Neuron (in vitro differentiated cells): ENCODE data around the gene KIF27.
"Not testable (repeated sequence)": the region's sequence is repeated elsewhere in the genome, so short reads cannot be mapped to it uniquely, and the experiment has no call there.

Experiments used
- H2AFZ ChIP-seq: one replicate; pipeline ENCODE4 v1.6.1; 2013; ENCODE audit warnings: low read depth, mild to moderate bottlenecking, inconsistent platforms, low read length, moderate library complexity
- H3K27me3 ChIP-seq: one replicate; pipeline ENCODE4 v1.6.1; 2013; ENCODE audit warnings: low read length; ENCODE audit not compliant: insufficient read depth
- H3K36me3 ChIP-seq: one replicate; pipeline ENCODE4 v1.6.1; 2013; ENCODE audit warnings: low read length; ENCODE audit not compliant: insufficient read depth
- H3K4me1 ChIP-seq: one replicate; pipeline ENCODE4 v1.6.1; 2013; ENCODE audit warnings: low read length; ENCODE audit not compliant: insufficient read depth
- H3K4me3 ChIP-seq: 2 replicates; pipeline ENCODE4 v1.5.1; 2013; ENCODE audit warnings: mild to moderate bottlenecking, low read length, moderate library complexity
- H3K9me3 ChIP-seq: one replicate; pipeline ENCODE4 v1.6.1; 2013; ENCODE audit warnings: low read length

KIF27 gene

DNA sequence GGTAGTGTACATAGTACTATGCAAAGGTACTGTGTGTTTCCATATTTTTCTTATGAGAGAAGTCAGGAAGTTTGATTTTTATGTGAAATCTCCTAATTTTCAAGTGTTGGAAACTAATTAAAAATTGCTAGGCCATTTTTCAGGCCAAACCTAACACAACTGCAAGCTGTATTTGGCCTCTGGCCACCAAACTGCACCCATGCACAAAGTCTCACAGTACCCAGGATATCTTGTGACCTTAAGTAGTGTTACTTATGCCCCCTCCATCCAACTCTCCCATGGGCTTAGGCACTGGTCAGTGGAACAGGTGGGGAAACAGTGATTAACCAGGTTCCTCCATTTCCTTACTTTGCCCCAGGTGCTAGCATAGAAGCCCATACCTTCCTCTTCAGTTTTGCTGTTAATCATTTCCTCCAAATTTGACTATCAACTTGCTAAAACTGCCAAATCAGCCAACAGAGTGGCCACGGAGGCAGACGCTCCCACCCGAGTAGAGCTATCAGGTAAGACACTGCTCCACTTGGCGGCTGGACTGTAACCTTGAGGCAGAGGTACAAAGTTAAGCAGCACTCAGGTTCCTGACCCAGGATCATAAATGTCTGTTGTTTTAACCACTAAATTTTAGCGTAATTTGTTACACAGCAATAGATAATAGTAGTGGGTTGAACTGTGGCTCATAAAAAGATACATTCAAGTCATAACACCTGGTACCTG, 19.5 kb upstream of the KIF27 start:
- Histone ChIP-seq H3K4me1 (no peaks in the 10 kb centered on the region), H3K36me3 (peaks cover 2% of the 10 kb centered on the region), H3K27me3 (no peaks in the 10 kb centered on the region), H3K9me3 (no peaks in the 10 kb centered on the region), H3K4me3 (no peak overlapping the region), H2AFZ (no peak overlapping the region)

DNA sequence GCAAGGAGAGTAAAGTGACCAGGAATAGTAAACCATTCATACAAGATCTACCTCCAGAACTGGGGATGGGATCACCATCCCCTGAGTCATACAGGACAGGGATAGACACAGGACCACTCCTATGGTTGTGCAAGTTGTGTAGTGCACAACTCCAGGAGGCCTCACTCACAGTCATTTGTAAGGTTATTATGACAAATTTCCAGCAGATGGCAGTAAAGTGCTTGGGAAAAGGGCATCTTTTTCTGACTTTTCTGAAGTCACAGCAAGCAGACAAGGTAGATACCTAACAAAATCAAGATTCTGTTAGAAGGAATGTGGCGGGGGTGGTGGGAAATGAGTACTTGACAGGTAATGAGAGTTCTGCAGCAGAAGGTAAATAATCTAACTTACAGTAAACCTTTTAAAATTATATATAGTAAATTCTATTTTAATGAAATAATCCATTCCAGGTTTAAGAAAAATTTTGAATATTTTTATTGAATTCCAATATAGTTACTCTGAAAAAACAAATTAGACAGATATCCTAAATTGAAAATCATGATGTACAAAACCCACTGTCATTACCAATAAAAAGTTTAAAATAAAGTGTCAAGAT, 16.7 kb upstream of the KIF27 start:
- no peak overlapping the region for H2AFZ ChIP-seq
- no peaks in the 10 kb centered on the region for H3K4me1 ChIP-seq
- H3K9me3 ChIP-seq: no peaks in the 10 kb centered on the region
- H3K27me3 ChIP-seq: no peaks in the 10 kb centered on the region
- H3K4me3 ChIP-seq: no peak overlapping the region
- H3K36me3 ChIP-seq: no peaks in the 10 kb centered on the region

DNA sequence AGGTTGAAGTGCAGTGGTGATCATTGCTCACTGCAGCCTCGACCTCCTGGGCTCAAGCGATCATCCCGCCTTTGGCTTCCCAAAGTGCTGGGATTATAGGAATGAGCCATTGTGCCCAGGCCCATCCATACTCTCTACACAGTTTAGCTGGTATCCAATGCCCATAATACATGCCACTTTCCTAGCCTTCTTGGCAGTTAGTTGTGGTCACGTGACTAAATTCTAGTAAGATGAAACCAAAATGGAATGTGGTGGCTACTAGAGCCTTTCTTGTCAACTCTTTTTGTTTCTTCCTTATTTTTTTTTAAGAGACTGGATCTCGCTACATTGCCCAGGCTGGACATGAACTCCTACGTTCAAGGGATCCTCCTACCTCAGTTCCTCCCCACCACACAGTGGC, 15.3 kb upstream of the KIF27 start:
- no peaks in the 10 kb centered on the region for H3K27me3 ChIP-seq
- no peak overlapping the region for H3K4me3 ChIP-seq
- no peaks in the 10 kb centered on the region for H3K9me3 ChIP-seq
- no peak overlapping the region for H2AFZ ChIP-seq
- H3K4me1 ChIP-seq: no peaks in the 10 kb centered on the region
- H3K36me3 ChIP-seq: no peaks in the 10 kb centered on the region

DNA sequence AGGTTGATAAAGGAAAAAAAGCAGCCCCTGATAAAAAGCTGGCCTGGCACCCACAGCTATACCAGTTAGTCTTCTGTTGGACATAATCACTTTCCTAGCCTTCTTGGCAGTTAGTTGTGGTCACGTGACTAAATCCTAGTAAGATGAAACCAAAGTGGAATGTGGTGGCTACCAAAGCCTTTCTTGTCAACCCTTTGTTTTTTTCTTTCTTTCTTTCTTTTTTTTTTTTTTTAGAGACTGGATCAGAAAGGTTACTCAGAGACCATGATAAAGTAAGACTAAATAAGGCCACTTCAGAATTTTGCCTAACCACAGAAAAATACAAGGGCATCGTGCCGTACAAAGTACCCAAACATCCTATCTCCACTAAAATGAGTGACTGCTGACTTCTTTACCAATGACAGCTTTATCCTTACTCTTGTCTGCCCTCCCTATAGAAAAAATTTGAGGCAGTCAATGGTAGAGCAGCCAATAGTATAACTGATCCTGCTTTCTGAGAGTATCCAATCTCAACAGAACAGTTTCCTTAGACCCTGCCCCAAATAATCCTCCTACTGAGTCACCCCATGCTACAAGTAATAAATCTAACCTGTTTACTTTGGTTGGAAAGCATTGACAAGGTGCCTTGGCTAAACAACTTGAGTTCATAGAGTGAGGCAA, 14.2 kb upstream of the KIF27 start:
- H3K9me3 ChIP-seq: no peaks in the 10 kb centered on the region
- H3K36me3 ChIP-seq: no peaks in the 10 kb centered on the region
- H3K4me1 ChIP-seq: no peaks in the 10 kb centered on the region
- H3K4me3 ChIP-seq: no peak overlapping the region
- no peaks in the 10 kb centered on the region for H3K27me3 ChIP-seq
- no peak overlapping the region for H2AFZ ChIP-seq

DNA sequence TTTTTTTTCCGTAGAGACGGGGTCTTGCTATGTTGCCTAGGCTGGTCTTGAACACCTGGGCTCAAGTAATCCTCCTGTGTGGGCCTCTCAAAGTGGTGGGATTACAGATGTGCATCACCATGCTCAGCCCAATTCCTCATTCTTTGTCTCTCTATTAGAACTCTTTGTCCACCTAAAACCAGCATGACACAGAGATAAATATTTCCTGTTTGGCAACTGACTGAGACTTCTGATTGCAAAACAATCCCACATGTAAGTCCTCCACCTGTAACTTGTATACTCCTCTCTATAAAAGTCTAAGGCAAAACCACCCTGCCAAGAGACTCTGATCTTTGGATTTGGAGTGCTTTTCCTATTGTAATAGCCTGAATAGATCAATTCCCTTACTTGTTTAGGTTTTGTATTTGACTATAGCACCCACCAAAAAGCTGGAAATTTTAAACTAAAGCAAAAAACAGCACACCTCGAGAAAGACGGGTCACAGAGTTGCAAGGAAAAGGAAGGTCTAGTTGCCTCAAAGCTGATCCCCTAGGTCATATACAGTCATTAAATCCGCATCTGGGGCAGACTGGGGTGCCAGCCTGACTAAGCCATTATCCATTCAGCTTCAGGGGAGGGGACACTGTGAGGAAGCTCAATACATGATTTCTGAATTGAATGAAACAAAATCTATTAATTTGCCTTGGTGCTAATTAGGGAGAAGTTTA, 13.5 kb upstream of the KIF27 start:
- Histone ChIP-seq H3K9me3 (no peaks in the 10 kb centered on the region), H3K4me3 (no peak overlapping the region), H3K4me1 (no peaks in the 10 kb centered on the region), H3K36me3 (no peaks in the 10 kb centered on the region), H2AFZ (no peak overlapping the region), H3K27me3 (no peaks in the 10 kb centered on the region)

DNA sequence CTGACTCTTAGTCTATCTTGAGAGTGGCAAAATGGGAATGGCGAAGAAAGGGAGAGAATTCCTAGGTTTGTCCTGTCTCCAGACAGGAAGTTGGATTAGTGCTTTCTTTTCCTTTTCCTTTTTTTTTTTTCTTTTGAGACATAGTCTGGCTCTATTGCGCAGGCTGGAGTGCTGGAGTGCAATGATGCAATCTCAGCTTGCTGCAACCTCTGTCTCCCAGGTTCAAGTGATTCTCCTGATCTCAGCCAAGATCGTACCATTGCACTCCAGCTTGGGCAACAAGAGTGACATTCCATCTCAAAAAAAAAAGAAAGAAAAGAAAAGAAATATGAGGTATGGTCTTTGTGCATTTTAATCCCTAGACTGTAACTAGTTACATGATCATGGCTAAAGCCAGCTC, 12.6 kb upstream of the KIF27 start:
- Histone ChIP-seq H3K4me3 (no peak overlapping the region), H3K4me1 (no peaks in the 10 kb centered on the region), H3K36me3 (no peaks in the 10 kb centered on the region), H2AFZ (no peak overlapping the region), H3K27me3 (no peaks in the 10 kb centered on the region), H3K9me3 (no peaks in the 10 kb centered on the region)

DNA sequence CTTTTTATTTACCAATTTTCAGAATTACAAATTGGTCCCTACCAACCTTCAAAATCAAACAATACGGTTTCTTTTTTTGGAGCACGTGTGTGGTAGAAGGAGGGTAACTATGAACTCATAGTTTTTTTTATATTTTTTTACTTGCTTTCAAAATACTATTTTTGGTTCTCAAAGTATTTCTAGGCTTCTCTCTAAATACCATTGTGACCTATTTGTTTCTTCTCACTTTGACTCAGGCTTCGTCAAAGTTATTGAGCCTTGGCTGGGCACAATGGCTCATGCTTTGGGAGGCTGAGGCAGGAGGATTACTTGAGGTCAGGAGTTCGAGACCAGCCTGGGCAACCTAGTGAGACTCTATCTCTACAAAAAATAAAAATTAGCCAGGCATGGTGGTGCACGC, 11.6 kb upstream of the KIF27 start:
- no peaks in the 10 kb centered on the region for H3K27me3 ChIP-seq
- H3K4me1 ChIP-seq: no peaks in the 10 kb centered on the region
- H3K9me3 ChIP-seq: no peaks in the 10 kb centered on the region
- H3K36me3 ChIP-seq: no peaks in the 10 kb centered on the region
- H2AFZ ChIP-seq: no peak overlapping the region
- H3K4me3 ChIP-seq: no peak overlapping the region

DNA sequence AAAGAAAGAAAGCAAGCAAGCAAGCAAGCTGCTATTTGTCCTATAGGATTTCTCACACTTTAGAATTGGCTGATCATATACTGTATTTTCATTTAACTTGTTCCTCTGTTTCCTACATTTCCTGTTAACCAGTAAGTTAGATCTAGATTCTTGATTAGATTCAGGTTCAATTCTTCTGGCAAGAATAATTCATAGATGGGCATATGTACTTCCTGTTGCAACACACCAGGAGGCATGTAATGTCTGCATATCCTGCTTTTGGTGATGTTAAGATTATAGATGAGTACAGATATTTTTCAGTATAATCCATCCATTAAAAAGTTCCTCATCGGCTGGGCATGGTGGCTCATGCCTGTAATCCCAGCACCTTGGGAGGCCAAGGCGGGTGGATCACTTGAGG, 10.8 kb upstream of the KIF27 start:
- Histone ChIP-seq H2AFZ (no peak overlapping the region), H3K4me1 (no peaks in the 10 kb centered on the region), H3K9me3 (no peaks in the 10 kb centered on the region), H3K4me3 (no peak overlapping the region), H3K27me3 (no peaks in the 10 kb centered on the region), H3K36me3 (no peaks in the 10 kb centered on the region)

DNA sequence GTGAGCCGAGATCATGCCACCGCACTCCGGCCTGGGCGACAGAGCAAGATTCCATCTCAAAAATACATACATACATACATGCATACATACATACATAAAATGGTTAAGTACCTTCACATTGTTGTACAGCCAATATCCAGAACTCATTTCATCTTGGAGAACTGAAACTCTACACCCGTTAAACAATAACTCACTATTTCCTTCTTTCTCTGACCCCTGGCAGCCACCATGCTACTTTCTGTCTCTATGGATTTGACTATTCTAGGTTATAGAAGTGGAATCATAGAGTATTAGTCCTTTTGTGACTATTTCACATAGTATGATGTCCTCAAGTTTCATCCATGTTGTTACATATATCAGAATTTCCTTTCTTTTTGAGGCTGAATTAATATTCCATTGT, 9.6 kb upstream of the KIF27 start:
- Histone ChIP-seq H3K9me3 (no peaks in the 10 kb centered on the region), H3K36me3 (no peaks in the 10 kb centered on the region), H3K4me3 (no peak overlapping the region), H2AFZ (no peak overlapping the region), H3K27me3 (no peaks in the 10 kb centered on the region), H3K4me1 (no peaks in the 10 kb centered on the region)

DNA sequence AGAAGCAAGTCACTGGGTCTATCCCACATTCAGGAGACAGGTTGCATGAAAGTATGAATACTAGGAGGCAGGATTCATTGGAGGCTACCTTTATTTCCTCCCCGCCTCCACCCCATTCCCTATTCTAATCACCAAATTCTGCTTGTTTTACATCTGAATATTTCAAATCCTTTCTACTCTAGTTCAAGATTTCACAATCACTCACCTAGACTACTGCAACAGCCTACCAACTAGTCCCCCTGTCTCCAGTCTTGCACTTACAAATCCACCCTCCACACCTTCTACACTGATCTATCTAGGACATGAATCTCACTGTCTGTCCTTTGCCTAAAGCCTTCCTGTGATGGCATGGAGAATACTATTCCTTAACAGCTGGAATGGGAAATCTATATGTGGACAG, 6.4 kb upstream of the KIF27 start:
- Histone ChIP-seq H2AFZ (no peak overlapping the region), H3K9me3 (no peaks in the 10 kb centered on the region), H3K4me3 (no peak overlapping the region), H3K27me3 (no peaks in the 10 kb centered on the region), H3K4me1 (no peaks in the 10 kb centered on the region), H3K36me3 (no peaks in the 10 kb centered on the region)

DNA sequence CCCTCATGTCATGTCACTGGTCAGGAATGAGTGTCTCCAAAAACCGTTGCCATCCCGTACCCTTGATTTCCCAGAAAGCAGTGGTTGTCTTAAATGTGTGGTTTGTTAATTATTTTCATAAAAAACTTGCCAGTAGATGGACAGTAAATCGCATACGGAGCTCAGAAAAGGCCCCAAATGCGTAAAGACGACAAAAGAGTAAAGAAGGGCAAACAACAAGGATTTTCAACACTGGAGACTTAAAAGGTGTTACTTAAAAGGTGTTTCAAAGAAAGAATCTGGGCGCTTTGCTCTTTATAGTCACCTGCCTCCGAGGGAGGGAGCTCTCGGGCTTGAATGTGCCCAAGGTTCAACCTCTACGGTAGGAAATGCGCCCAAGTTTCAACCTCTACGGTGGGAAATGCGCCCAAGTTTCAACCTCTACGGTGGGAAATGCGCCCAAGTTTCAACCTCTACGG, 734 bp downstream of the KIF27 start:
- Histone ChIP-seq H3K4me1 (peaks cover 6% of the 10 kb centered on the region), H3K4me3 (peak overlapping the region; percentile 60), H3K27me3 (no peaks in the 10 kb centered on the region), H3K36me3 (peaks cover 5% of the 10 kb centered on the region), H2AFZ (peak overlapping the region; percentile 20), H3K9me3 (no peaks in the 10 kb centered on the region)

DNA sequence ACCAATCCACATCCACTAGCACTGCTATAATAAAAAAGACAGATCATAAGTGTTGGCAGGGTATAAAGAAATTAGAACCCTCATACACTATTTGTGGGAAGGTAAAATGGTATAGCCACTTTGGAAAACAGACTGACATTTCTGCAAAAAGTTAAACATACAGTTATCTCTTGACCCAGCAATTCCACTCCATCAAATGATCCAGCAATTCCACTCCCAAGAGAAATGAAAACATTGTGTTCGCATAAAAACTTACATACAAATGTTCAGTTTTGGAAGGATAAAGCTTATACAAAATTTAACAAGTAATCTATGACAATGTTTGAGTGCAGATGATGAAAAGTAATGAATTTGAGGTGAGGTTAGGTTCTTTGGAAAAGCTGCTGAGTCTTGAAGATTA, 2.1 kb downstream of the KIF27 start:
- no peaks in the 10 kb centered on the region for H3K9me3 ChIP-seq
- H3K4me3 ChIP-seq: no peak overlapping the region
- no peak overlapping the region for H2AFZ ChIP-seq
- H3K36me3 ChIP-seq: peaks cover 5% of the 10 kb centered on the region
- peaks cover 6% of the 10 kb centered on the region for H3K4me1 ChIP-seq
- H3K27me3 ChIP-seq: no peaks in the 10 kb centered on the region

DNA sequence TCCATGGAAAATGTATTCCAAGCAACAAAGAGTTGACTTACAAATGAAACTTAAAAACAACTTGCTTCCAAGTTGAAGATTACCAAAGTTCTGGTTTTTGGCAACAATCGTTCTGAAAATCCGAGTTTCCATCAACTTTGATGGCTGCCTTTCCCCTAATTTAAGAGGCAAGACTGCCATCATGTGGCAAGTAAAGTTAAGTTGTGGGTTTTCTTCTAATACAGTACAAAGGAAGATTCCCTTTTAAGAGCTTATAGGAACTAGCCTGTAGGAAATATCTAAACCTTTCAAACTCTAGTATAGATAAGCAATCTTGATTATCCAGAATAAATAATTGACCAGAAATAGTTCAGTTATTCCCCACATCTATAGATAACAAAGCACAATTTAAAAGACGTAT, 9.0 kb downstream of the KIF27 start:
- H3K27me3 ChIP-seq, H3K9me3 ChIP-seq, H3K4me3 ChIP-seq, H3K36me3 ChIP-seq, H2AFZ ChIP-seq, H3K4me1 ChIP-seq: not testable (repeated sequence)
